ENCODE measurements around the gene SPATA32. TPM values are rescaled to one million over a fixed set of nuclear protein-coding genes. Genes with fewer than 3 reads are reported as not detected.

SPATA32 gene
- total RNA-seq, 1 donor from 2014 or later: not detected

GRCh38 chr17:45226576-45226975 lies 35.3 kb downstream of the SPATA32 start:
- Histone ChIP-seq H3K27me3 (peaks cover 30% of the 10 kb centered on the region), H3K4me1 (peaks cover 20% of the 10 kb centered on the region), H4K20me1 (ENCODE audit: low read depth) (no peaks in the 10 kb centered on the region), H3K4me3 (no peak overlapping the region), H3K79me2 (ENCODE audit: low read depth) (no peaks in the 10 kb centered on the region), H2AFZ (replicated peaks) (no peak overlapping the region), H3K36me3 (no peaks in the 10 kb centered on the region), H3K4me2 (no peak overlapping the region), H3K9ac (no peak overlapping the region), H3K9me3 (ENCODE audit: low read depth) (no peaks in the 10 kb centered on the region), H3F3A (ENCODE audit: low read depth) (peaks cover 6% of the 10 kb centered on the region), H3K27ac (no peak overlapping the region)
- Mint-ChIP-seq H3K36me3 (no peaks in the 10 kb centered on the region), H3K4me3 (no peak overlapping the region), H3K27ac (peak overlapping the region; percentile 78), H3K9me3 (no peaks in the 10 kb centered on the region), H3K4me1 (peaks cover 3% of the 10 kb centered on the region), H3K27me3 (ENCODE audit: insufficient read depth, low read depth) (peaks cover 30% of the 10 kb centered on the region)
- TF ChIP-seq CTCF (IDR thresholded peaks at IDR 0.05) (no peak), EZH2phosphoT487 (IDR thresholded peaks at IDR 0.05) (no peak), EZH2 (IDR thresholded peaks at IDR 0.05) (no peak)
- DNase-seq (ENCODE audit: low spot score): no peak

GRCh38 chr17:45225964-45226530 lies 35.8 kb downstream of the SPATA32 start:
- Histone ChIP-seq H4K20me1 (ENCODE audit: low read depth) (peaks cover 2% of the 10 kb centered on the region), H3K4me2 (no peak overlapping the region), H3K79me2 (ENCODE audit: low read depth) (no peaks in the 10 kb centered on the region), H3K4me3 (no peak overlapping the region), H3K27me3 (peaks cover 35% of the 10 kb centered on the region), H3K36me3 (no peaks in the 10 kb centered on the region), H3K9ac (no peak overlapping the region), H3F3A (ENCODE audit: low read depth) (peaks cover 6% of the 10 kb centered on the region), H2AFZ (replicated peaks) (no peak overlapping the region), H3K4me1 (peaks cover 16% of the 10 kb centered on the region), H3K9me3 (ENCODE audit: low read depth) (no peaks in the 10 kb centered on the region), H3K27ac (no peak overlapping the region)
- TF ChIP-seq EZH2 (IDR thresholded peaks at IDR 0.05) (no peak), EZH2phosphoT487 (IDR thresholded peaks at IDR 0.05) (no peak), CTCF (IDR thresholded peaks at IDR 0.05) (no peak)
- Mint-ChIP-seq H3K27ac (no peak overlapping the region), H3K4me3 (no peak overlapping the region), H3K9me3 (no peaks in the 10 kb centered on the region), H3K27me3 (ENCODE audit: insufficient read depth, low read depth) (peaks cover 33% of the 10 kb centered on the region), H3K4me1 (peaks cover 3% of the 10 kb centered on the region), H3K36me3 (no peaks in the 10 kb centered on the region)
- DNase-seq (ENCODE audit: low spot score): no peak

- H2AFZ ChIP-seq (replicated peaks): no peak overlapping the region
- Mint-ChIP-seq H3K36me3 (no peaks in the 10 kb centered on the region), H3K27ac (no peak overlapping the region), H3K4me1 (peaks cover 6% of the 10 kb centered on the region), H3K9me3 (no peaks in the 10 kb centered on the region), H3K27me3 (ENCODE audit: insufficient read depth, low read depth) (peaks cover 40% of the 10 kb centered on the region), H3K4me3 (no peak overlapping the region)
- H3K9ac ChIP-seq: no peak overlapping the region
- H4K20me1 ChIP-seq (ENCODE audit: low read depth): peaks cover 4% of the 10 kb centered on the region
- no peak overlapping the region for H3K4me3 ChIP-seq
- peaks cover 15% of the 10 kb centered on the region for H3K4me1 ChIP-seq
- H3K9me3 ChIP-seq (ENCODE audit: low read depth): no peaks in the 10 kb centered on the region
- H3K27me3 ChIP-seq: peaks cover 44% of the 10 kb centered on the region
- no peak overlapping the region for H3K4me2 ChIP-seq
- H3F3A ChIP-seq (ENCODE audit: low read depth): peaks cover 6% of the 10 kb centered on the region
- DNase-seq (ENCODE audit: low spot score): no peak
- no peaks in the 10 kb centered on the region for H3K79me2 ChIP-seq (ENCODE audit: low read depth)
- no peak for TF ChIP-seq EZH2 (IDR thresholded peaks at IDR 0.05)
- no peak for TF ChIP-seq CTCF (IDR thresholded peaks at IDR 0.05)
- no peak for TF ChIP-seq EZH2phosphoT487 (IDR thresholded peaks at IDR 0.05)
- H3K36me3 ChIP-seq: no peaks in the 10 kb centered on the region
- H3K27ac ChIP-seq: no peak overlapping the region
These were observed 36.7 kb downstream of the SPATA32 start for GRCh38 chr17:45225051-45225700.
